Fibroblast of villous mesenchyme (primary cell): ENCODE measurements around the gene MBD3L3. TPM values are rescaled to one million over a fixed set of nuclear protein-coding genes. Genes with fewer than 3 reads are reported as not detected.
"Not testable (repeated sequence)": the region's sequence is repeated elsewhere in the genome, so short reads cannot be mapped to it uniquely, and the experiment has no call there.

Experiments used
- DNase-seq: peaks from one replicate; pipeline ENCODE4 v3.0.0-alpha.2; 2010; ENCODE audit warnings: low read depth
- H3K4me3 ChIP-seq: 2 replicates; pipeline ENCODE4 v1.5.1; 2011; ENCODE audit warnings: low read depth, mild to moderate bottlenecking, low read length
- total RNA-seq: library from RNA; depleted of rRNA; stranded (reverse); fragments of >200 nt; gene quantifications from 2 replicates; pipeline ENCODE4 v1.2.3, GENCODE V29; 2012
- TF ChIP-seq, protein P1 (sequence below): IDR thresholded peaks from 2 replicates; pipeline ENCODE4 v1.5.1; 2012; ENCODE audit warnings: low read depth, mild to moderate bottlenecking, low read length; ENCODE audit not compliant: insufficient read depth

The MBD3L3 gene
- total RNA-seq: not detected in 2 replicates

DNA sequence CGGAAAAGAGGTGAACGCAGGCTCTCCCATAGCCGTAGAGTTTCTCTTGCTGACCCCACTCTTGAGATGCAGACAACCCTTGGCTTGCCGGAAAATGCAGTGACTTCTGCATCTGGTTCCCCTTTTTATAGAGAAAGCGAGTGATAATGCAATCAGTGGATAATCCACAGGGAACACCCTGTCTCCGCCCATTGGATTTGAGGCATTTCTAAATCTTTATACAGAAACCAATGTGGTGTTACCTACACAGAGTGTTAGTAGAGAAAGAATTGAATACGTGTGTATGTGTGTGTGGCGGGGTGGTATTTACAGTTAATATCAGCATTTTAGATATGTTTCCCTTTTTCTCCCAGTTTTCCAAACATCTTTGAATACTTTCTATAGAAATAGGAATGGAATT is at the start of gene MBD3L3:
TSS of gene MBD3L3 (minus strand) at position 101 of the 400 bp plus-strand sequence. CDS start at position 30, 71 bp downstream.
- H3K4me3 ChIP-seq: not testable (repeated sequence)

DNA sequence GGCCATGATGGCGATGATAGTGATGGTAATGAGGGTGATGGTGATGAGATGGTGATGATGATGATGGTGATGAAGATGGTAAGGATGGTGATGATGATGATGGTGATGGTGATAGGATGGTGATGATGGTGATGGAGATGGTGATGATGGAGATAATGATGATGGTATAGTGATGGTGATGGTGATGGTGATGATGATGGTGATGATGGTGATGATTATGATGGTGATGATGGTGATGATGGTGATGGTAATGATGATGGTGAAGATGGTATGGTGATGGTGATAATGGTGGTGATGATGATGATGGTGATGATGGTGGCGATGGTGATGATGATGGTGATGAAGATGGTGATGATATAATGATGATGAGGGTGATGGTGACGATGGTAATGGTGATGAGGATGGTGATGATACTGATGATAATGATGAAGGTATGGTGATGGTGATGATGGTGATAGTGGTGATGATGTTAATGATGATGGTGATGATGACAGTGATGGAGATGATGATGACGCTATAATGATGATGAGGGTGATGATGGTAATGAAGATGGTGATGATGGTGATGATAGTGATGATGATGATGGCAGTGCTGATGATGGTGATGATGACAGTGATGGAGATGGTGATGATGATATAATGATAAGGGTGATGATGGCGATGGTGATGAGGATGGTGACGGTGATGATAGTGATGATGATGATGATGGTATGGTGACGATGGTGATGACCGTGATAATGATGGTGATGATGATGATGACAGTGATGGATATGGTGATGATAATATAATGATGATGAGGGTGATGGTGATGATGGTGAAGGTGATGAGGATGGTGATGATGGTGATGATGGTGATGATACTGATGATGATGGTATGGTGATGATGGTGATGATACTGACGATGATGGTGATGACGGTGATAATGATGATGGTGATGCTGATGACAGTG is 48.5 kb upstream of the MBD3L3 start:
- no peak for DNase-seq
- TF ChIP-seq, protein P1, sequence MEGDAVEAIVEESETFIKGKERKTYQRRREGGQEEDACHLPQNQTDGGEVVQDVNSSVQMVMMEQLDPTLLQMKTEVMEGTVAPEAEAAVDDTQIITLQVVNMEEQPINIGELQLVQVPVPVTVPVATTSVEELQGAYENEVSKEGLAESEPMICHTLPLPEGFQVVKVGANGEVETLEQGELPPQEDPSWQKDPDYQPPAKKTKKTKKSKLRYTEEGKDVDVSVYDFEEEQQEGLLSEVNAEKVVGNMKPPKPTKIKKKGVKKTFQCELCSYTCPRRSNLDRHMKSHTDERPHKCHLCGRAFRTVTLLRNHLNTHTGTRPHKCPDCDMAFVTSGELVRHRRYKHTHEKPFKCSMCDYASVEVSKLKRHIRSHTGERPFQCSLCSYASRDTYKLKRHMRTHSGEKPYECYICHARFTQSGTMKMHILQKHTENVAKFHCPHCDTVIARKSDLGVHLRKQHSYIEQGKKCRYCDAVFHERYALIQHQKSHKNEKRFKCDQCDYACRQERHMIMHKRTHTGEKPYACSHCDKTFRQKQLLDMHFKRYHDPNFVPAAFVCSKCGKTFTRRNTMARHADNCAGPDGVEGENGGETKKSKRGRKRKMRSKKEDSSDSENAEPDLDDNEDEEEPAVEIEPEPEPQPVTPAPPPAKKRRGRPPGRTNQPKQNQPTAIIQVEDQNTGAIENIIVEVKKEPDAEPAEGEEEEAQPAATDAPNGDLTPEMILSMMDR: no peak
- H3K4me3 ChIP-seq: no peak overlapping the region

More for the DNA sequence above, at the start of gene MBD3L3:
- not testable (repeated sequence) for DNase-seq

- no peak overlapping the region for H3K4me3 ChIP-seq
- TF ChIP-seq, protein P1: no peak
- no peak for DNase-seq
Measured at GRCh38 chr19:7104747-7105447, 46.4 kb upstream of the MBD3L3 start.

GRCh38 chr19:7101498-7102253 is 43.2 kb upstream of the MBD3L3 start:
- no peak for DNase-seq
- TF ChIP-seq, protein P1: no peak

GRCh38 chr19:7099597-7099921 is 41.1 kb upstream of the MBD3L3 start:
- TF ChIP-seq, protein P1: no peak
- DNase-seq: no peak
- peak overlapping the region; percentile 79 for H3K4me3 ChIP-seq

More at GRCh38 chr19:7101498-7102253, 43.2 kb upstream of the MBD3L3 start:
- H3K4me3 ChIP-seq: no peak overlapping the region

DNA sequence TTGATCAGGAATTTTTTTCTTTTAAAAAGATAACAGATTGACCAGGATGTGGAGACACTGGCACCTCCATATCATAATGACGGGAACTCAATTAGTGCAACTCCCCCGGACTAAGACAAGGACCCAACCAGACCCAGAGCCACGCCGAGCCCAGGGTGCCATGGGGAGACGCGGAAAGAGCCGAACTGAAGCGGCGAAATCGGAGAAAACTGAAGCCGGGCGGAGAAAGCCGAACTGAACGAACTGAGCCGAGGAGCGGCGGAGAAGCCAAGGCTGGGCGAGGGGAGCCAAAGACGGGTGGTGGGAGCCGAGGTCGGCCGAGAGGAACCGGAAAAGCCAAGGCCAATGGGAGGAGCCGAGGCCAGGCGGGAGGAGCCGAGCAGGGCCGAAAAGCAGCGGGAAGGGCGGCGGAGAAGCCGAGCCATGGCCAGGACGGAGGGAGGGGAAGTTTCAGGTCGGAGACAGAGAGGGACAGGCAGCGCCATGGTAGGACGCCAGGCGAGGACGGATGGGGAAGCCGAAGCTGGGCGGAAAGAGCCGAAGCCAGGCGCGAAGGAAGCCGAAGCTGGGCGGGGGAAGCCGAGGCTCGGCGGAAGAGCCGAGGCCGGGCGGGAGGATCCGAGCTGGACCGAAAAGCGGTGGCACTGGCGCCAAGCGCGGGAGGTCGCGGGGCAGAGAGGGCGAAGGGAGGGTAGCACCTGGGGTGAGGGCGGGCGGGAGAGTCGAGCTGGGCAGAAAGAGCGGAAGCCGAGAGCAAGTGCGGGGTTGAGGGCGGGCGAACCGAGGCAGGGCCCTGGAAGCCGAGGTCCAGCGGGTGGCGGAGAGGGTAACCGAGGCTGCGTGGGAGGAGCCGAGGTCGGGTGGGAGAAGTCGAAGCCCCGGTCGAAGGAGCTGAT is 40.5 kb upstream of the MBD3L3 start:
- peak; percentile 89 for DNase-seq
- TF ChIP-seq, protein P1: no peak
- H3K4me3 ChIP-seq: peak overlapping the region; percentile 79
